Liver (tissue), 9 donors: Measurements from ENCODE around the gene OSGEPL1. TPM values are rescaled to one million over a fixed set of nuclear protein-coding genes. Genes with fewer than 3 reads are reported as not detected.

Source experiments
- DNase-seq: peaks from one replicate; pipeline ENCODE4 v3.0.0-alpha.2; 2017; ENCODE audit warnings: low spot score
- H3K27ac ChIP-seq, 2 donors: one replicate each; pipeline ENCODE4 v1.7.0; 2013; ENCODE audit warnings: inconsistent platforms in 2 of 2, low read length in 2 of 2, control low read depth in 1 of 2, low read depth in 1 of 2, mild to moderate bottlenecking in 1 of 2
- H3K27me3 ChIP-seq, 4 donors: one replicate each; pipeline versions ENCODE4 v1.6.1 to v1.7.0; 2013; ENCODE audit warnings: low read length in 3 of 4, inconsistent platforms in 1 of 4, mild to moderate bottlenecking in 1 of 4, moderate library complexity in 1 of 4; ENCODE audit not compliant: control insufficient read depth in 4 of 4, insufficient read depth in 4 of 4
- H3K36me3 ChIP-seq, 4 donors: one replicate each; pipeline versions ENCODE4 v1.6.1 to v1.7.0; 2013; ENCODE audit warnings: low read length in 3 of 4, mild to moderate bottlenecking in 3 of 4, low read depth in 1 of 4, moderate library complexity in 1 of 4; ENCODE audit not compliant: control insufficient read depth in 4 of 4, insufficient read depth in 3 of 4
- H3K4me1 ChIP-seq, 4 donors: one replicate each; pipeline versions ENCODE4 v1.6.1 to v1.7.0; 2013; ENCODE audit warnings: low read length in 3 of 4, mild to moderate bottlenecking in 3 of 4, moderate library complexity in 1 of 4; ENCODE audit not compliant: control insufficient read depth in 4 of 4, insufficient read depth in 4 of 4
- H3K4me3 ChIP-seq, 3 donors: one replicate each; pipeline versions ENCODE4 v1.6.1 to v1.7.0; 2013; ENCODE audit warnings: low read length in 3 of 3, control low read depth in 1 of 3, low read depth in 1 of 3, mild to moderate bottlenecking in 1 of 3
- H3K9ac ChIP-seq, 2 donors: one replicate each; pipeline ENCODE4 v1.7.0; 2013; ENCODE audit warnings: low read length in 2 of 2, mild to moderate bottlenecking in 2 of 2, moderate library complexity in 2 of 2, control low read depth in 1 of 2, low read depth in 1 of 2
- H3K9me3 ChIP-seq, 4 donors: one replicate each; pipeline versions ENCODE4 v1.6.1 to v1.7.0; 2013; ENCODE audit warnings: low read length in 3 of 4; ENCODE audit not compliant: control insufficient read depth in 4 of 4
- HNF4A ChIP-seq, 2 donors: conservative IDR thresholded peaks; 2 replicates each; pipeline ENCODE4 v1.6.1; 2016; ENCODE audit warnings: antibody characterized with exemption in 2 of 2, mild to moderate bottlenecking in 2 of 2
- HNF4G ChIP-seq: IDR thresholded peaks from 2 replicates; pipeline ENCODE4 v1.6.1; 2016; ENCODE audit warnings: antibody characterized with exemption
- JUND ChIP-seq, 2 donors: IDR thresholded peaks; 2 replicates each; pipeline ENCODE4 v1.6.1; 2016; ENCODE audit warnings: antibody characterized with exemption in 2 of 2
- NR2F2 ChIP-seq: IDR thresholded peaks from 2 replicates; pipeline ENCODE4 v1.6.1; 2016; ENCODE audit warnings: antibody characterized with exemption
- RAD21 ChIP-seq, 2 donors: IDR thresholded peaks; 2 replicates each; pipeline ENCODE4 v1.6.1; 2016; ENCODE audit warnings: antibody characterized with exemption in 2 of 2, mild to moderate bottlenecking in 2 of 2
- RXRA ChIP-seq, 2 donors: IDR thresholded peaks; 2 replicates each; pipeline ENCODE4 v1.6.1; 2017 to 2018; ENCODE audit warnings: antibody characterized with exemption in 2 of 2, mild to moderate bottlenecking in 1 of 2
- WGBS: extraction: QIAGEN DNeasy Blood & Tissue Kit; methylation state at CpG from one replicate; pipeline ENCODE4 v1.1.7; 2013; 5-methylcytosine and 5-hydroxymethylcytosine counted together
- polyA plus RNA-seq, 2 donors: library from polyadenylated mRNA; stranded (reverse) in 1 of 2; unstranded in 1 of 2; fragments of 200-250 nt in 1 of 2; fragments of >200 nt in 1 of 2; fragmentation: Nextera tagmentation in 1 of 2; extraction: Ambion mirVana in 1 of 2; gene quantifications; one replicate each; pipeline versions ENCODE4 v1.2.1 to v1.2.3, GENCODE V29; 2013 to 2015
- total RNA-seq, 2 donors: library from RNA; depleted of rRNA; stranded (reverse); fragments of >200 nt; gene quantifications; one replicate each; pipeline ENCODE4 v1.2.3, GENCODE V29; 2014
- TF ChIP-seq, protein P1 (sequence below): IDR thresholded peaks from 2 replicates; pipeline ENCODE4 v1.6.1; 2016; ENCODE audit warnings: antibody characterized with exemption
- TF ChIP-seq, protein P2 (sequence below): fragments of 150-350 bp; IDR thresholded peaks from 2 replicates; pipeline ENCODE4 v1.5.1; 2017; ENCODE audit warnings: improper control_type of control experiment, low read depth, low read length; ENCODE audit not compliant: missing input control
- donor health status: healthy.
- donor health status: healthy.
- donor health status: healthy.
- donor health status: healthy.
- donor health status: healthy.

The OSGEPL1 gene
- total and polyA plus RNA-seq, 4 donors = 2.9 to 5.6 (median 5.3) TPM

DNA sequence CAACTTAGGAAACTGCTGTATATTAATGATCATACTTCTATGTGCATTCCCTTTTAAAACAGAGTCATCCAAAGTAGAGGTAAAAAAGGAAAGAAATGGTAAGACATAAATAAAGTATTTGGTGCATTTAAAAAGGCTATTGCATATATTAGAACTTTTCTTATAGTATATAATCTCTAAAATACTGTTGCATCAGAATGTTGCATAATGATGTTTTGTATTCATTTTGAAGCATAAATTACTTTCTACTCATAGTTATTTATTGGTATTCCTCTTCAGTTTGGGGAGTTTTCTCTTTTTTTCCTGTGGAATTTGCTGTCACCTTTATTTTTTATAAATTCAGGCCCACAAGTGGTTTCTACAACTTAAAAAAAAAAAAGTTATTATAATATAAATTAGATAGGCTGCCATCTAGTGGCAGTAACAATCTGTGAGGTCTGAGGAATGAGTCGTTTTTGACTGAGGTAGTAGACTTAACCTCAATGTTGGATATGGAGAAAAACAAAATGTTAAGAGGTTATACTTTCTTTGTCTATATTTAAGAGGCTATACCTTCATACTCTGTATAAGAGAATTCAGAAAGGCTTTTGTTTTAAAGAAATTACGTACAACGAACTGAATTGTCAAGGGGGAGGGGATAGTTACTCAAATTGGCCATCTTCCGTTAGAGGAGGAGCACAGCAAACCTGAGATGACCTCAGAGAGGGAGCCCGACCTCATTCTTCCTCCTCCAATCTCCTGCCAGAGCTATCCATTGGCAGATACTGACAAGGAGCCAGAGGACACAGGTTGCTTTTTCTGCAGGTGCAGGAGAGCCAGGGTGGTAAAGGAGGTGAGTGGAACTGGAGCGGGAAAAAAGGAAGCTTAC, 64.3 kb downstream of the OSGEPL1 start:
- no peak for DNase-seq
- Histone ChIP-seq H3K9me3 (no peaks in the 10 kb centered on the region), H3K27me3 (no peaks in the 10 kb centered on the region), H3K36me3 (no peaks in the 10 kb centered on the region), H3K9ac (peak overlapping the region; percentile 45 to 60), H3K4me1 (peaks cover 0 to 6% (median 3%) of the 10 kb centered on the region in 4 donors), H3K27ac (peak overlapping the region; percentile 26 to 54), H3K4me3 (peak overlapping the region in 2 of 3 donors; percentile 27 to 39)
- WGBS = 22% methylated on average over 6 of the region's 6 CpGs
- TF ChIP-seq RXRA (IDR thresholded peaks at IDR 0.05) (peak; percentile 29 to 77), HNF4A (conservative IDR thresholded peaks at IDR 0.05) (no peak), HNF4G (no peak), RAD21 (IDR thresholded peaks at IDR 0.05) (peak; percentile 70 to 71), NR2F2 (no peak), JUND (IDR thresholded peaks at IDR 0.05) (peak in 1 of 2 donors; percentile 14)
- TF ChIP-seq, protein P1, sequence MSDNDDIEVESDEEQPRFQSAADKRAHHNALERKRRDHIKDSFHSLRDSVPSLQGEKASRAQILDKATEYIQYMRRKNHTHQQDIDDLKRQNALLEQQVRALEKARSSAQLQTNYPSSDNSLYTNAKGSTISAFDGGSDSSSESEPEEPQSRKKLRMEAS = no peak
- TF ChIP-seq, protein P2, sequence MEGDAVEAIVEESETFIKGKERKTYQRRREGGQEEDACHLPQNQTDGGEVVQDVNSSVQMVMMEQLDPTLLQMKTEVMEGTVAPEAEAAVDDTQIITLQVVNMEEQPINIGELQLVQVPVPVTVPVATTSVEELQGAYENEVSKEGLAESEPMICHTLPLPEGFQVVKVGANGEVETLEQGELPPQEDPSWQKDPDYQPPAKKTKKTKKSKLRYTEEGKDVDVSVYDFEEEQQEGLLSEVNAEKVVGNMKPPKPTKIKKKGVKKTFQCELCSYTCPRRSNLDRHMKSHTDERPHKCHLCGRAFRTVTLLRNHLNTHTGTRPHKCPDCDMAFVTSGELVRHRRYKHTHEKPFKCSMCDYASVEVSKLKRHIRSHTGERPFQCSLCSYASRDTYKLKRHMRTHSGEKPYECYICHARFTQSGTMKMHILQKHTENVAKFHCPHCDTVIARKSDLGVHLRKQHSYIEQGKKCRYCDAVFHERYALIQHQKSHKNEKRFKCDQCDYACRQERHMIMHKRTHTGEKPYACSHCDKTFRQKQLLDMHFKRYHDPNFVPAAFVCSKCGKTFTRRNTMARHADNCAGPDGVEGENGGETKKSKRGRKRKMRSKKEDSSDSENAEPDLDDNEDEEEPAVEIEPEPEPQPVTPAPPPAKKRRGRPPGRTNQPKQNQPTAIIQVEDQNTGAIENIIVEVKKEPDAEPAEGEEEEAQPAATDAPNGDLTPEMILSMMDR = peak; percentile 57

Other genes with a start within 250 kb of the OSGEPL1 start
- 100 to 1,000 TPM; 231 to 572 TPM for gene SLC40A1, start 182.0 kb downstream of the OSGEPL1 start, total RNA-seq
- 100 to 1,000 TPM in 1 of 2 donors, 10 to 100 TPM in 1; 97.4 to 105 TPM for gene SLC40A1, start 182.0 kb downstream of the OSGEPL1 start, polyA plus RNA-seq
- 10 to 100 TPM; 30.3 to 33.0 TPM for gene ASNSD1, start 101.3 kb downstream of the OSGEPL1 start, total RNA-seq
- gene ASNSD1, start 101.3 kb downstream of the OSGEPL1 start, polyA plus RNA-seq = 10 to 100 TPM; 19.8 to 20.8 TPM
- gene ANKAR, start 88.1 kb downstream of the OSGEPL1 start, total RNA-seq = 1 to 10 TPM; 3.6 to 8.4 TPM
- 1 to 10 TPM in 1 of 2 donors, under 1 TPM in 1; 0.46 to 5.0 TPM for gene ANKAR, start 88.1 kb downstream of the OSGEPL1 start, polyA plus RNA-seq
- gene ORMDL1, start 21.5 kb upstream of the OSGEPL1 start, total RNA-seq = 10 to 100 TPM; 24.0 to 44.4 TPM
- gene ORMDL1, start 21.5 kb upstream of the OSGEPL1 start, polyA plus RNA-seq = 10 to 100 TPM; 22.1 to 64.9 TPM
- gene PMS1, start 21.7 kb upstream of the OSGEPL1 start, total RNA-seq = 10 to 100 TPM in 1 of 2 donors, 1 to 10 TPM in 1; 9.8 to 19.2 TPM
- gene PMS1, start 21.7 kb upstream of the OSGEPL1 start, polyA plus RNA-seq = 1 to 10 TPM; 3.0 to 7.6 TPM